ENCODE data around the gene CORO1A.

GRCh38 chr16:30145657-30146056 lies 37.7 kb upstream of the CORO1A start:
- TF ChIP-seq REST (IDR thresholded peaks at IDR 0.05; ENCODE audit: unreplicated experiment) (no peak), CTCF (conservative IDR thresholded peaks at IDR 0.05; ENCODE audit: low read depth in 2 of 2) (no peak), EZH2 (IDR thresholded peaks at IDR 0.05; ENCODE audit: low read depth, unreplicated experiment) (no peak), POLR2AphosphoS5 (IDR thresholded peaks at IDR 0.05; ENCODE audit: low read depth) (no peak), EZH2phosphoT487 (IDR thresholded peaks at IDR 0.05; ENCODE audit: unreplicated experiment) (no peak), NANOG (IDR thresholded peaks at IDR 0.05; ENCODE audit: borderline replicate concordance) (no peak), CREB1 (CRISPR knock-in tag; IDR thresholded peaks at IDR 0.05; ENCODE audit: low read depth) (no peak), JUNB (IDR thresholded peaks at IDR 0.05; ENCODE audit: unreplicated experiment) (no peak)

Data from GM23338 (cell line).